ENCODE measurements around the gene MYO9A.

Gene MYO9A

DNA sequence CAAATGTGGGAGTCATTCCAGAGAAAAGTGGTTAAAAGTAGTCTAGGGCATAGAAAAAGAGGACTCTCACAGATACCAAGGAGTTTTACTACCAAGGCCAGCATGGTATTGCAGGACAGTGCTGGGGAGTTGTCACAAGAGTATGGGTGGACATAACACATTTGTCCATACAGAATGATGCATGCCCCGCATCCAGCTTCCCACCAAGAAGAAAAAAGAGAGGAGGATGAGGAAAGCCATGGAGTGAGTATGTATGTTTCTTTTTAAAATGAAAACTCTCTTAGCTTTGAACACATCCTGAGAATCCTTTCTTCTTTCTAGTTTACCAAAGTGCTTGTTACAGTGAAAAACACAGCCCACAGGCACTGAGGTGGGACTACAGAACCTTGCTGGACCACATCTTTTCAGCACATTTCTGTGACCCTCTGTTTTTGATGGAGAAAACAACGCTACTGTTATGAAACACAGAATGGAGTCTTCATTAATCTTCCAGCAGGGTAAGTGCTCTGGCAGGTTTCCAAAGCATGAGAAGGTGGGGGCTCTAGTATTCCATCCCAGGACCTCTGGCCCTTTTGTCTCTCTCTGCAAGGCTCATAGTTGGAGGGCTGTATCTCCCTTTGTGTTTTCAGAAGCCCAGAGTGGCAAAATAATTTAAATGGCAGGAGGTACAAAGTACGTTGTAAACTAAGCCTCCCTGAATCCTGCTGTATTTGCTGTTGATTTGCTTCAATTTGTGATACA, 294.9 kb downstream of the MYO9A start:
- H3K4me3 ChIP-seq (replicated peaks; ENCODE audit: insufficient read depth, low read length): no peak overlapping the region
- TF ChIP-seq POLR2AphosphoS5 (IDR thresholded peaks at IDR 0.05; ENCODE audit: low read depth): no peak
- TF ChIP-seq GABPA (IDR thresholded peaks at IDR 0.05; ENCODE audit: low read depth): no peak
- TF ChIP-seq, protein P1, sequence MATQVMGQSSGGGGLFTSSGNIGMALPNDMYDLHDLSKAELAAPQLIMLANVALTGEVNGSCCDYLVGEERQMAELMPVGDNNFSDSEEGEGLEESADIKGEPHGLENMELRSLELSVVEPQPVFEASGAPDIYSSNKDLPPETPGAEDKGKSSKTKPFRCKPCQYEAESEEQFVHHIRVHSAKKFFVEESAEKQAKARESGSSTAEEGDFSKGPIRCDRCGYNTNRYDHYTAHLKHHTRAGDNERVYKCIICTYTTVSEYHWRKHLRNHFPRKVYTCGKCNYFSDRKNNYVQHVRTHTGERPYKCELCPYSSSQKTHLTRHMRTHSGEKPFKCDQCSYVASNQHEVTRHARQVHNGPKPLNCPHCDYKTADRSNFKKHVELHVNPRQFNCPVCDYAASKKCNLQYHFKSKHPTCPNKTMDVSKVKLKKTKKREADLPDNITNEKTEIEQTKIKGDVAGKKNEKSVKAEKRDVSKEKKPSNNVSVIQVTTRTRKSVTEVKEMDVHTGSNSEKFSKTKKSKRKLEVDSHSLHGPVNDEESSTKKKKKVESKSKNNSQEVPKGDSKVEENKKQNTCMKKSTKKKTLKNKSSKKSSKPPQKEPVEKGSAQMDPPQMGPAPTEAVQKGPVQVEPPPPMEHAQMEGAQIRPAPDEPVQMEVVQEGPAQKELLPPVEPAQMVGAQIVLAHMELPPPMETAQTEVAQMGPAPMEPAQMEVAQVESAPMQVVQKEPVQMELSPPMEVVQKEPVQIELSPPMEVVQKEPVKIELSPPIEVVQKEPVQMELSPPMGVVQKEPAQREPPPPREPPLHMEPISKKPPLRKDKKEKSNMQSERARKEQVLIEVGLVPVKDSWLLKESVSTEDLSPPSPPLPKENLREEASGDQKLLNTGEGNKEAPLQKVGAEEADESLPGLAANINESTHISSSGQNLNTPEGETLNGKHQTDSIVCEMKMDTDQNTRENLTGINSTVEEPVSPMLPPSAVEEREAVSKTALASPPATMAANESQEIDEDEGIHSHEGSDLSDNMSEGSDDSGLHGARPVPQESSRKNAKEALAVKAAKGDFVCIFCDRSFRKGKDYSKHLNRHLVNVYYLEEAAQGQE (IDR thresholded peaks at IDR 0.05; ENCODE audit: insufficient replicate concordance, low read depth): no peak
- DNase-seq (ENCODE audit: low read depth in 1 of 2, low spot score in 1 of 2): no peak
- no peaks in the 10 kb centered on the region for H3K27me3 ChIP-seq (ENCODE audit: insufficient read depth, poor library complexity, severe bottlenecking)
- H3K27ac ChIP-seq (replicated peaks): no peak overlapping the region

DNA sequence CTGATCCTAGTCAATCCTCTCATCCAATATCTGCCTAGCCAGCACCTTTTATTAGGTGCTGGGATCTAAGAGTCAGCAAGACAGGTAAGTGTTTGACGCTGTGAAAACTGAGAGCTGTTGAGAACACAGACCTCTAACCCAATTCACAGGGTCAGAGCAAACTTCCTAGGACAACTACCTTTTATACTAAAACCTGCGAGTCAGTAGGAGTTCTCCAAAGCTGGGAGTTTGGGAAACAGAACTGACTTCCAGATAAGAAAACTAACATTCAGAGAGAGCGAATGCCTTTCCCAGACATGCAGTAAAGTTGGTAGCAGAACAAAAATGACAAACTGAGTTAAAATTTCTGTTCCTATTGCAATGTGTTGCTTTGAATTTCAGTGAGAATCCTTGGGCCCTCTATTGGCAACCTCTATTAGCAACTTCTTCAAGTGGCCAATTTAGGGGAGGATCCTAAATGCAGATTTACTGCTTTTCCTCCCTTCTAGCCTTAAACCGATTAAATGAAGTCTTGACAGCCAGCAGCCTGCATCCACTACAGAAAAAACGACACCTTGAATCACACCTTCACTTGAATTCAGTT, 296.3 kb downstream of the MYO9A start:
- no peak for DNase-seq (ENCODE audit: low read depth in 1 of 2, low spot score in 1 of 2)
- TF ChIP-seq, protein P1 (IDR thresholded peaks at IDR 0.05; ENCODE audit: insufficient replicate concordance, low read depth): no peak
- TF ChIP-seq GABPA (IDR thresholded peaks at IDR 0.05; ENCODE audit: low read depth) (no peak), POLR2AphosphoS5 (IDR thresholded peaks at IDR 0.05; ENCODE audit: low read depth) (no peak), SPI1 (IDR thresholded peaks at IDR 0.05; ENCODE audit: borderline replicate concordance, low read depth) (no peak)
- TF ChIP-seq, protein P2, sequence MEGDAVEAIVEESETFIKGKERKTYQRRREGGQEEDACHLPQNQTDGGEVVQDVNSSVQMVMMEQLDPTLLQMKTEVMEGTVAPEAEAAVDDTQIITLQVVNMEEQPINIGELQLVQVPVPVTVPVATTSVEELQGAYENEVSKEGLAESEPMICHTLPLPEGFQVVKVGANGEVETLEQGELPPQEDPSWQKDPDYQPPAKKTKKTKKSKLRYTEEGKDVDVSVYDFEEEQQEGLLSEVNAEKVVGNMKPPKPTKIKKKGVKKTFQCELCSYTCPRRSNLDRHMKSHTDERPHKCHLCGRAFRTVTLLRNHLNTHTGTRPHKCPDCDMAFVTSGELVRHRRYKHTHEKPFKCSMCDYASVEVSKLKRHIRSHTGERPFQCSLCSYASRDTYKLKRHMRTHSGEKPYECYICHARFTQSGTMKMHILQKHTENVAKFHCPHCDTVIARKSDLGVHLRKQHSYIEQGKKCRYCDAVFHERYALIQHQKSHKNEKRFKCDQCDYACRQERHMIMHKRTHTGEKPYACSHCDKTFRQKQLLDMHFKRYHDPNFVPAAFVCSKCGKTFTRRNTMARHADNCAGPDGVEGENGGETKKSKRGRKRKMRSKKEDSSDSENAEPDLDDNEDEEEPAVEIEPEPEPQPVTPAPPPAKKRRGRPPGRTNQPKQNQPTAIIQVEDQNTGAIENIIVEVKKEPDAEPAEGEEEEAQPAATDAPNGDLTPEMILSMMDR (IDR thresholded peaks at IDR 0.05; ENCODE audit: insufficient read depth, low read length): no peak

DNA sequence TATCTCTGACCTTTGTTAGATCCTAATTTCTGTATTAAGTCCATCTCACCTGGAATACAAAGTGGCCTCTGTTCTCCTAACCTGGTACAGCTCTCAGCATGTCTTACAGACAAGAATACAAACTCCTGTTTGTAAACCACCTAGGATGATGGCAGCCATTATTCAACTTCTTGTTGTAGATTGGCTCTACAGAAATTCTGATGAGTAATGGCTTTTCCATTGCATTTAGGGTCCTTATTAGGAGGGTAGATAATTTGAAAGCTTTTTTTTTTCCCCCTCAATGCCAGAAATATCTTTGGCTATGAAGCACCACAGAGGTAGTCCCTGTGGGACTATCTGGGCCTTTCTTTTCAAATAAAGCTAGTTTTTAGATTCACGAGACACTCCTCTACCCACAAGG, 297.8 kb downstream of the MYO9A start:
- Histone ChIP-seq H3K27me3 (ENCODE audit: insufficient read depth, poor library complexity, severe bottlenecking) (no peaks in the 10 kb centered on the region), H3K27ac (replicated peaks) (no peak overlapping the region), H3K4me3 (replicated peaks; ENCODE audit: insufficient read depth, low read length) (no peak overlapping the region)
- TF ChIP-seq SPI1 (IDR thresholded peaks at IDR 0.05; ENCODE audit: borderline replicate concordance, low read depth) (no peak), GABPA (IDR thresholded peaks at IDR 0.05; ENCODE audit: low read depth) (no peak), POLR2AphosphoS5 (IDR thresholded peaks at IDR 0.05; ENCODE audit: low read depth) (no peak)
- TF ChIP-seq, protein P1 (IDR thresholded peaks at IDR 0.05; ENCODE audit: insufficient replicate concordance, low read depth): no peak
- TF ChIP-seq, protein P2 (IDR thresholded peaks at IDR 0.05; ENCODE audit: insufficient read depth, low read length): no peak
- no peak for DNase-seq (ENCODE audit: low read depth in 1 of 2, low spot score in 1 of 2)

More for the DNA sequence above, 296.3 kb downstream of the MYO9A start:
- Histone ChIP-seq H3K4me3 (replicated peaks; ENCODE audit: insufficient read depth, low read length) (no peak overlapping the region), H3K27me3 (ENCODE audit: insufficient read depth, poor library complexity, severe bottlenecking) (no peaks in the 10 kb centered on the region), H3K27ac (replicated peaks) (no peak overlapping the region)
